HCT116 (cell line): ENCODE measurements around the gene LAMC2. TPM values are rescaled to one million over a fixed set of nuclear protein-coding genes. Genes with fewer than 3 reads are reported as not detected.
A peak's percentile ranks its signal among the peaks of the same experiment; 100 is the strongest.

Experiments used
- ATAC-seq: fragments of 200-7000 bp; cut with Tn5 transposase; 2 replicates; pipeline ENCODE4 v1.9.1; 2020; ENCODE audit warnings: mild to moderate bottlenecking, moderate library complexity
- BruUV-seq: library from RNA; stranded (reverse); fragments of 400-500 nt; replicated peaks from 2 replicates; lab custom pipeline; 2021; lab: Mats Ljungman, UMichigan
- CTCF ChIA-PET: fragments of 300-600 bp; sonication (Branson Sonifier 250); formaldehyde crosslinking; loops from one replicate; lab custom pipeline; 2021; ENCODE audit warnings: antibody characterized with exemption; lab: Charles Lee
- POLR2A ChIA-PET: fragments of 300-600, 350-600 bp; sonication (Branson Sonifier 250); formaldehyde crosslinking; loops from one replicate; lab custom pipeline; 2021; ENCODE audit warnings: antibody characterized with exemption; lab: Charles Lee
- RAD21 ChIA-PET, 2 experiments: fragments of 300-600 bp; sonication (Branson Sonifier 250); formaldehyde crosslinking; loops; one replicate each; lab custom pipeline; 2023; ENCODE audit warnings: low total read pairs in 2 of 2; ENCODE audit not compliant: uncharacterized antibody in 2 of 2, unreplicated experiment in 2 of 2, low non-redundant PET in 1 of 2; lab: Charles Lee
- DNase-seq: peaks from one replicate; pipeline ENCODE4 v3.0.0-alpha.2; 2010; ENCODE audit warnings: low read depth, low spot score
- H2AFZ ChIP-seq: fragments of 200-600 bp; shearing (Covaris generic), sonication (generic); 2 replicates; pipeline ENCODE4 v1.6.1; 2017; ENCODE audit warnings: low read depth, mixed run types, mixed read lengths, antibody characterized with exemption, low read length; ENCODE audit not compliant: poor library complexity, severe bottlenecking
- H3K27ac ChIP-seq: 2 replicates; pipeline ENCODE4 v1.5.1; 2012; ENCODE audit warnings: low read depth, low read length
- H3K27me3 ChIP-seq: fragments of 200-600 bp; sonication (generic); 2 replicates; pipeline ENCODE4 v1.6.1; 2016; ENCODE audit warnings: mixed run types, low read length, mixed read lengths; ENCODE audit not compliant: insufficient read depth
- H3K36me3 ChIP-seq, 2 experiments: fragments of 200-500 bp in 1 of 2; fragments of 200-600 bp in 1 of 2; sonication (Bioruptor generic) in 1 of 2; sonication (generic) in 1 of 2; 2 replicates each; pipeline versions ENCODE4 v1.5.1 to v1.6.1; 2014 to 2016; ENCODE audit warnings: low read length in 2 of 2, inconsistent platforms in 1 of 2, mixed read lengths in 1 of 2, mixed run types in 1 of 2; ENCODE audit not compliant: insufficient read depth in 2 of 2, control insufficient read depth in 1 of 2
- H3K4me1 ChIP-seq, 2 experiments: fragments of 200-600 bp in 1 of 2; sonication (generic) in 1 of 2; 2 replicates each; pipeline versions ENCODE4 v1.5.1 to v1.6.1; 2012 to 2017; ENCODE audit warnings: low read length in 2 of 2, inconsistent platforms in 1 of 2, mild to moderate bottlenecking in 1 of 2, mixed read lengths in 1 of 2, mixed run types in 1 of 2, moderate library complexity in 1 of 2; ENCODE audit not compliant: insufficient read depth in 2 of 2, control insufficient read depth in 1 of 2
- H3K4me2 ChIP-seq: fragments of 200-600 bp; sonication (generic); 2 replicates; pipeline ENCODE4 v1.6.1; 2017; ENCODE audit warnings: mixed run types, low read length, mixed read lengths
- H3K4me3 ChIP-seq, 2 experiments: fragments of 200-600 bp in 1 of 2; sonication (generic) in 1 of 2; replicated peaks in 1 of 2; 2 replicates each; pipeline ENCODE4 v1.5.1; 2011 to 2016; ENCODE audit warnings: low read length in 2 of 2, control low read depth in 1 of 2, low read depth in 1 of 2, mild to moderate bottlenecking in 1 of 2, mixed read lengths in 1 of 2, mixed run types in 1 of 2
- H3K79me2 ChIP-seq: fragments of 200-600 bp; sonication (generic); 2 replicates; pipeline ENCODE4 v1.6.1; 2017; ENCODE audit warnings: mild to moderate bottlenecking, mixed run types, low read length, moderate library complexity, mixed read lengths; ENCODE audit not compliant: insufficient read depth
- H3K9ac ChIP-seq: fragments of 200-600 bp; sonication (generic); 2 replicates; pipeline ENCODE4 v1.6.1; 2016; ENCODE audit warnings: low read length, mixed read lengths
- H3K9me2 ChIP-seq: fragments of 200-600 bp; sonication (generic), shearing (Covaris generic); 2 replicates; pipeline ENCODE4 v1.6.1; 2017; ENCODE audit warnings: mixed run types, mild to moderate bottlenecking, moderate library complexity; ENCODE audit not compliant: insufficient read depth
- H3K9me3 ChIP-seq, 2 experiments: fragments of 200-500 bp in 1 of 2; fragments of 200-600 bp in 1 of 2; sonication (Bioruptor generic) in 1 of 2; sonication (generic) in 1 of 2; 2 replicates each; pipeline ENCODE4 v1.6.1; 2014 to 2017; ENCODE audit warnings: low read length in 2 of 2, mixed read lengths in 2 of 2, inconsistent platforms in 1 of 2, low read depth in 1 of 2, mild to moderate bottlenecking in 1 of 2, mixed run types in 1 of 2, moderate library complexity in 1 of 2; ENCODE audit not compliant: control insufficient read depth in 1 of 2, insufficient read depth in 1 of 2
- H4K20me1 ChIP-seq: fragments of 200-600 bp; sonication (generic), shearing (Covaris generic); 2 replicates; pipeline ENCODE4 v1.6.1; 2017; ENCODE audit warnings: mixed run types, mild to moderate bottlenecking, moderate library complexity; ENCODE audit not compliant: insufficient read depth
- CEBPB ChIP-seq: IDR thresholded peaks from 2 replicates; pipeline ENCODE4 v1.6.1; 2012; ENCODE audit warnings: low read depth
- EGR1 ChIP-seq: IDR thresholded peaks from 2 replicates; pipeline ENCODE4 v1.6.1; 2012; ENCODE audit warnings: low read depth
- ELF1 ChIP-seq: IDR thresholded peaks from 2 replicates; pipeline ENCODE4 v1.6.1; 2012; ENCODE audit warnings: low read depth, borderline replicate concordance
- EZH2phosphoT487 ChIP-seq: fragments of 200-600 bp; IDR thresholded peaks from 2 replicates; pipeline ENCODE4 v1.6.1; 2018; ENCODE audit warnings: antibody characterized with exemption, borderline replicate concordance
- FOSL1 ChIP-seq: IDR thresholded peaks from 2 replicates; pipeline ENCODE4 v1.6.1; 2012; ENCODE audit warnings: low read depth
- SIN3A ChIP-seq: IDR thresholded peaks from 2 replicates; pipeline ENCODE4 v1.6.1; 2012; ENCODE audit warnings: low read depth
- TCF7L2 ChIP-seq: IDR thresholded peaks from 2 replicates; pipeline ENCODE4 v1.7.0; 2011; ENCODE audit warnings: borderline replicate concordance, inconsistent platforms; ENCODE audit not compliant: insufficient read depth, insufficient read length; ENCODE audit errors: extremely low read depth
- YY1 ChIP-seq: IDR thresholded peaks from 2 replicates; pipeline ENCODE4 v1.6.1; 2011; ENCODE audit warnings: low read length, low read depth, moderate library complexity, mild to moderate bottlenecking; ENCODE audit not compliant: insufficient replicate concordance; ENCODE audit errors: extremely low read depth
- ZNF274 ChIP-seq: fragments of 200-500 bp; sonication (Bioruptor generic); IDR thresholded peaks from 2 replicates; pipeline ENCODE4 v1.6.1; 2014; ENCODE audit warnings: mild to moderate bottlenecking, low read depth, low read length, inconsistent platforms
- intact Hi-C: fragments of 100-400 bp; cut with micrococcal nuclease; formaldehyde crosslinking; loops from 2 replicates; pipeline ENCODE4 v1.10.0; 2022
- total RNA-seq: library from RNA; stranded (reverse); gene quantifications from one replicate; pipeline ENCODE4 v1.2.1, GENCODE V29; 2021; ENCODE audit not compliant: unreplicated experiment
- TF ChIP-seq, protein P1 (sequence below): IDR thresholded peaks from 2 replicates; pipeline ENCODE4 v1.6.1; 2012

LAMC2 gene
- total RNA-seq, 1 experiment from 2014 or later: 22.2 TPM

DNA sequence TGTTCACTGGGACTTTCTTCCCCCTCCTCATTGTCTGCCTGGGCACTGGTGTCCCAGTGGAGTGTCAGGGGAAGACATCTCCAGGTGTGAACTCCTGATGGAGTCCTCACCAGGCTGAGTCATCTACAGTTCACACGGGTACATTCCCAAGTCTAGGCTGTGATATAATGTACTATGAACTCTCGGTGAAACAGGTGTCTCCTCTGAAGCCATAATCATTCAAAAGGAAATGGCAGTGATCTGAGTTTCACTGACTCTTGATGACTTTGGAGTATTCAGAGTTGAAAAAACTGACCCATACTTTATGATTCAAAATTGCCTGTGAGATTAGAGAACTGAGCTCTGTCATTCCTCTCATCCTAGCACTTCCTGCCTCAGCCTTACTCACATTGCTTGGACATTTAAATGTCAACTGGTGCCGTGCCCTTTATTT is 9.1 kb downstream of the LAMC2 start:
- H3K9me3 ChIP-seq: no peaks in the 10 kb centered on the region
- H3K27ac ChIP-seq: no peak overlapping the region
- no peak overlapping the region for H3K9ac ChIP-seq
- no TSS peak for BruUV-seq
- H3K79me2 ChIP-seq: no peaks in the 10 kb centered on the region
- DNase-seq: peak; percentile 23
- CTCF ChIA-PET: no interaction called here
- TF ChIP-seq FOSL1: peak; percentile 49; the same call in 1 of the 2 replicates
- TF ChIP-seq EGR1: no peak
- TF ChIP-seq SIN3A: peak; percentile 38
- TF ChIP-seq, all 23 proteins: peak for 2
- H3K36me3 ChIP-seq: no peaks in the 10 kb centered on the region
- intact Hi-C loops: no loop called here
- RAD21 ChIA-PET: no interaction called here
- H4K20me1 ChIP-seq: no peaks in the 10 kb centered on the region
- no peak overlapping the region for H2AFZ ChIP-seq
- no peaks in the 10 kb centered on the region for H3K9me2 ChIP-seq
- H3K27me3 ChIP-seq: no peaks in the 10 kb centered on the region
- peak; percentile 93 for ATAC-seq
- peak overlapping the region; percentile 50 for H3K4me2 ChIP-seq
- H3K4me3 ChIP-seq: peak overlapping the region in 1 of 2 experiments; percentile 5; a peak in 1 of 4 replicates
- peaks cover 8 to 13% of the 10 kb centered on the region in 2 experiments for H3K4me1 ChIP-seq
- POLR2A ChIA-PET: interaction anchor here (0.8 to 1.2 kb wide), 2 partner anchors 9 to 14 kb away, joined by 3 to 4 read pairs; partner anchors contain the start of gene LAMC2

DNA sequence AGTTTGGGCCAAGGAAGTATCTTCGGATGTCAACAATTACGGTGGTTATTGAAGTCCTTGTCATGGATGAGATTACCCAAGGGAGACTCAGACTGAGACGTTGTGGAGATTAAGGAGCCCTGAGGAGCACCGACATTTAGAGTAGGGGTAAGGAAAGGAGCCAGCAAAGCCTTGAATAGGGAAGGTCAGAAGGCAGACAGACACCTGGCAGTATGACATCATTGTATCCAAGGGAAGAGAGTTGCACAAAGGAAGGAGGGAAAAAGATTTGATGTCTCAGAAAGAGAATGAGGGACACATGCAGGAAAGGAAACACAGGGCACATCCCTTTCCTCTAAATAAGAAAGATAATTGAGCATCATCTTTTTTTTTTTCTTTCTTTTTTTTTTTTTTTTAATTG is 11.7 kb downstream of the LAMC2 start:
- ChIA-PET CTCF (no interaction called here), POLR2A (no interaction called here), RAD21 (no interaction called here)
- Histone ChIP-seq H3K79me2 (no peaks in the 10 kb centered on the region), H3K4me1 (peaks cover 8 to 13% of the 10 kb centered on the region in 2 experiments), H3K27me3 (no peaks in the 10 kb centered on the region), H3K4me3 (no peak overlapping the region), H3K36me3 (no peaks in the 10 kb centered on the region), H2AFZ (no peak overlapping the region), H3K4me2 (no peak overlapping the region), H3K9me2 (no peaks in the 10 kb centered on the region), H3K9ac (no peak overlapping the region), H3K27ac (no peak overlapping the region), H4K20me1 (no peaks in the 10 kb centered on the region), H3K9me3 (no peaks in the 10 kb centered on the region)
- intact Hi-C loops: no loop called here
- ATAC-seq (no peak), DNase-seq (no peak)
- no TSS peak for BruUV-seq
- TF ChIP-seq CEBPB (no peak), ELF1 (no peak), EZH2phosphoT487 (no peak), TCF7L2 (no peak), ZNF274 (no peak), YY1 (no peak)
- TF ChIP-seq, protein P1, sequence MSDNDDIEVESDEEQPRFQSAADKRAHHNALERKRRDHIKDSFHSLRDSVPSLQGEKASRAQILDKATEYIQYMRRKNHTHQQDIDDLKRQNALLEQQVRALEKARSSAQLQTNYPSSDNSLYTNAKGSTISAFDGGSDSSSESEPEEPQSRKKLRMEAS: no peak
